ENCODE data around the gene HSF2. TPM values are rescaled to one million over a fixed set of nuclear protein-coding genes. Genes with fewer than 3 reads are reported as not detected.

The HSF2 gene
- total and polyA plus RNA-seq, 4 donors, result 2.2 to 7.9 (median 6.3) TPM

- DNase-seq (ENCODE audit: low spot score), result no peak
- Histone ChIP-seq H3K4me1 (ENCODE audit: control insufficient read depth in 4 of 4, insufficient read depth in 4 of 4, low read length in 3 of 4) (no peaks in the 10 kb centered on the region), H3K27me3 (ENCODE audit: control insufficient read depth in 4 of 4, insufficient read depth in 4 of 4, low read length in 3 of 4) (no peaks in the 10 kb centered on the region), H3K9ac (ENCODE audit: low read depth in 1 of 2, low read length in 2 of 2) (no peak overlapping the region), H3K9me3 (ENCODE audit: control insufficient read depth in 4 of 4, low read length in 3 of 4) (no peaks in the 10 kb centered on the region), H3K36me3 (ENCODE audit: control insufficient read depth in 4 of 4, insufficient read depth in 3 of 4, low read depth in 1 of 4, low read length in 3 of 4) (no peaks in the 10 kb centered on the region), H3K4me3 (ENCODE audit: low read depth in 1 of 3, low read length in 3 of 3) (no peak overlapping the region), H3K27ac (ENCODE audit: low read depth in 1 of 2, low read length in 2 of 2) (no peak overlapping the region)
- WGBS, result 67% methylated on average over 8 of the region's 8 CpGs
- TF ChIP-seq YY1 (IDR thresholded peaks at IDR 0.05) (no peak), JUND (IDR thresholded peaks at IDR 0.05) (no peak), HNF4G (IDR thresholded peaks at IDR 0.05) (no peak), TAF1 (conservative IDR thresholded peaks at IDR 0.05) (no peak), FOXA1 (IDR thresholded peaks at IDR 0.05) (no peak), HNF4A (conservative IDR thresholded peaks at IDR 0.05) (no peak), FOXA2 (IDR thresholded peaks at IDR 0.05) (no peak), SP1 (IDR thresholded peaks at IDR 0.05) (no peak), GABPA (IDR thresholded peaks at IDR 0.05 in 1 of 2, conservative IDR thresholded peaks at IDR 0.05 in 1 of 2) (no peak), REST (IDR thresholded peaks at IDR 0.05) (no peak), CTCF (IDR thresholded peaks at IDR 0.05; ENCODE audit: low read depth, low read length, missing input control) (no peak), RAD21 (IDR thresholded peaks at IDR 0.05) (no peak), RXRA (IDR thresholded peaks at IDR 0.05) (no peak), NR2F2 (IDR thresholded peaks at IDR 0.05) (no peak)
- TF ChIP-seq, protein P1, sequence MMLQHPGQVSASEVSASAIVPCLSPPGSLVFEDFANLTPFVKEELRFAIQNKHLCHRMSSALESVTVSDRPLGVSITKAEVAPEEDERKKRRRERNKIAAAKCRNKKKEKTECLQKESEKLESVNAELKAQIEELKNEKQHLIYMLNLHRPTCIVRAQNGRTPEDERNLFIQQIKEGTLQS (IDR thresholded peaks at IDR 0.05), result no peak
These were observed 6.0 kb upstream of the HSF2 start for GRCh38 chr6:122393351-122393896.

- H3K9me3 ChIP-seq (ENCODE audit: control insufficient read depth in 4 of 4, low read length in 3 of 4), result no peaks in the 10 kb centered on the region
- no peak for DNase-seq (ENCODE audit: low spot score)
- H3K9ac ChIP-seq (ENCODE audit: low read depth in 1 of 2, low read length in 2 of 2), result no peak overlapping the region
- no peak overlapping the region for H3K27ac ChIP-seq (ENCODE audit: low read depth in 1 of 2, low read length in 2 of 2)
- no peaks in the 10 kb centered on the region for H3K27me3 ChIP-seq (ENCODE audit: control insufficient read depth in 4 of 4, insufficient read depth in 4 of 4, low read length in 3 of 4)
- H3K4me3 ChIP-seq (ENCODE audit: low read depth in 1 of 3, low read length in 3 of 3), result no peak overlapping the region
- no peaks in the 10 kb centered on the region for H3K36me3 ChIP-seq (ENCODE audit: control insufficient read depth in 4 of 4, insufficient read depth in 3 of 4, low read depth in 1 of 4, low read length in 3 of 4)
- WGBS, result 86% methylated on average over 5 of the region's 5 CpGs
- peaks cover 0 to 1% (median under 1%) of the 10 kb centered on the region in 4 donors for H3K4me1 ChIP-seq (ENCODE audit: control insufficient read depth in 4 of 4, insufficient read depth in 4 of 4, low read length in 3 of 4)
- TF ChIP-seq SP1 (IDR thresholded peaks at IDR 0.05) (no peak), REST (IDR thresholded peaks at IDR 0.05) (no peak), ZBTB33 (IDR thresholded peaks at IDR 0.05) (no peak), CTCF (IDR thresholded peaks at IDR 0.05; ENCODE audit: low read depth, low read length, missing input control) (no peak), RAD21 (IDR thresholded peaks at IDR 0.05) (no peak), RXRA (IDR thresholded peaks at IDR 0.05) (no peak), YY1 (IDR thresholded peaks at IDR 0.05) (no peak), JUND (IDR thresholded peaks at IDR 0.05) (no peak), GABPA (IDR thresholded peaks at IDR 0.05 in 1 of 2, conservative IDR thresholded peaks at IDR 0.05 in 1 of 2) (no peak), NR2F2 (IDR thresholded peaks at IDR 0.05) (no peak), FOXA1 (IDR thresholded peaks at IDR 0.05) (no peak)
- TF ChIP-seq, protein P2, sequence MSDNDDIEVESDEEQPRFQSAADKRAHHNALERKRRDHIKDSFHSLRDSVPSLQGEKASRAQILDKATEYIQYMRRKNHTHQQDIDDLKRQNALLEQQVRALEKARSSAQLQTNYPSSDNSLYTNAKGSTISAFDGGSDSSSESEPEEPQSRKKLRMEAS (IDR thresholded peaks at IDR 0.05), result no peak
- TF ChIP-seq, protein P1 (IDR thresholded peaks at IDR 0.05), result no peak
These were observed 5.4 kb upstream of the HSF2 start for GRCh38 chr6:122394016-122394415.

Data from liver (tissue), 9 donors.